ENCODE results near the gene PARVG. TPM values are rescaled to one million over a fixed set of nuclear protein-coding genes. Genes with fewer than 3 reads are reported as not detected.

PARVG gene
- total RNA-seq, 4 donors from 2014 or later = 1.00 to 37.8 (median 20.6) TPM

DNA sequence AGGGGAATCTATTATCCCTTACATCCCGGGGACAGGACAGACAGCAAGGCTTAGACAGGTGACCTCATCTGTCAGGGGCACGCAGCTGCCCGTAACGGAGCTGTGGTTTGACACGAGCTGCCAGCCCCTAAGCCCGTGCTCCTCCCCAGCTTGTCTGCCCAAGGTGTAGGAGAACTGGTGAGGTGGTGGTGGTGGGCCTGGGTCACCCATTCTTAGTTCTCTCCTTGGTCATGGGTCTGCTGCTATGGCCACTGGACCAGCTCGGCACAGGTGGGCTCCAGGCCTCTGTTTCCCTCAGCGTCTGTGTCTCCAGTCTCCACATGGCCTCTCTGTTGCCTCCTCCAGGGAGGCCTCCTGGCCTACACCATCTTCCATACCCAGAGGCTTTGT is 5.4 kb downstream of the PARVG start:
- Histone ChIP-seq H3K4me1 (no peaks in the 10 kb centered on the region), H3K36me3 (no peaks in the 10 kb centered on the region), H3K27ac (no peak overlapping the region), H3K27me3 (no peaks in the 10 kb centered on the region), H3K9me3 (no peaks in the 10 kb centered on the region), H3K4me3 (no peak overlapping the region)
- WGBS, 2 donors (ENCODE audit: low coverage in 1 of 2) = 51% methylated on average over 2 of the region's 8 CpGs; no CpG with 5 or more reads in 1 of the 2 donors
- intact Hi-C loops (cut with DNase I; ENCODE audit: low total_unique reads) = no loop called here
- no peak for DNase-seq
- in situ Hi-C loops (cut with MboI; ENCODE audit: low pct_ligation_motif_present in 1 of 4, low pct_unique_long_range_greater_than_20kb in 1 of 4, low sequenced_read_pairs in 3 of 4) = no loop called here
- TF ChIP-seq POLR2AphosphoS5 (IDR thresholded peaks at IDR 0.05) = no peak
- TF ChIP-seq EP300 (IDR thresholded peaks at IDR 0.05; ENCODE audit: low read depth) = no peak

GRCh38 chr22:44186737-44187136 is 6.0 kb downstream of the PARVG start:
- Histone ChIP-seq H3K9me3 (no peaks in the 10 kb centered on the region), H3K4me3 (no peak overlapping the region), H3K36me3 (no peaks in the 10 kb centered on the region), H3K27ac (no peak overlapping the region), H3K27me3 (no peaks in the 10 kb centered on the region), H3K4me1 (no peaks in the 10 kb centered on the region)
- DNase-seq = no peak
- WGBS, 2 donors (ENCODE audit: low coverage in 1 of 2) = 91% methylated on average over 4 of the region's 4 CpGs; no CpG with 5 or more reads in 1 of the 2 donors
- intact Hi-C loops (cut with DNase I; ENCODE audit: low total_unique reads) = no loop called here
- no peak for TF ChIP-seq POLR2AphosphoS5 (IDR thresholded peaks at IDR 0.05)
- TF ChIP-seq POLR2A (IDR thresholded peaks at IDR 0.05) = no peak
- TF ChIP-seq EP300 (IDR thresholded peaks at IDR 0.05; ENCODE audit: low read depth) = no peak
- TF ChIP-seq CTCF (IDR thresholded peaks at IDR 0.05) = no peak
- in situ Hi-C loops (cut with MboI; ENCODE audit: low pct_ligation_motif_present in 1 of 4, low pct_unique_long_range_greater_than_20kb in 1 of 4, low sequenced_read_pairs in 3 of 4) = no loop called here

GRCh38 chr22:44187652-44188230 is 7.0 kb downstream of the PARVG start:
- Histone ChIP-seq H3K36me3 (no peaks in the 10 kb centered on the region), H3K27me3 (no peaks in the 10 kb centered on the region), H3K4me1 (peaks cover 0 to 1% (median 0%) of the 10 kb centered on the region in 4 donors), H3K9me3 (no peaks in the 10 kb centered on the region), H3K27ac (no peak overlapping the region), H3K4me3 (no peak overlapping the region)
- WGBS, 2 donors (ENCODE audit: low coverage in 1 of 2) = 91% methylated on average over 12 of the region's 12 CpGs; no CpG with 5 or more reads in 1 of the 2 donors
- in situ Hi-C loops (cut with MboI; ENCODE audit: low pct_ligation_motif_present in 1 of 4, low pct_unique_long_range_greater_than_20kb in 1 of 4, low sequenced_read_pairs in 3 of 4) (no loop called here), intact Hi-C loops (cut with DNase I; ENCODE audit: low total_unique reads) (no loop called here)
- no peak for DNase-seq
- TF ChIP-seq POLR2AphosphoS5 (IDR thresholded peaks at IDR 0.05) = no peak
- TF ChIP-seq EP300 (IDR thresholded peaks at IDR 0.05; ENCODE audit: low read depth) = no peak
- TF ChIP-seq POLR2A (IDR thresholded peaks at IDR 0.05) = no peak
- TF ChIP-seq CTCF (IDR thresholded peaks at IDR 0.05) = no peak

GRCh38 chr22:44188316-44188715 is 7.6 kb downstream of the PARVG start:
- TF ChIP-seq CTCF (IDR thresholded peaks at IDR 0.05) = no peak
- no peak for TF ChIP-seq POLR2AphosphoS5 (IDR thresholded peaks at IDR 0.05)
- no peak for TF ChIP-seq POLR2A (IDR thresholded peaks at IDR 0.05)
- no peak for TF ChIP-seq EP300 (IDR thresholded peaks at IDR 0.05; ENCODE audit: low read depth)
- Histone ChIP-seq H3K27me3 (no peaks in the 10 kb centered on the region), H3K36me3 (no peaks in the 10 kb centered on the region), H3K4me1 (peaks cover 0 to 3% (median 0%) of the 10 kb centered on the region in 4 donors), H3K9me3 (no peaks in the 10 kb centered on the region), H3K4me3 (no peak overlapping the region), H3K27ac (no peak overlapping the region)
- WGBS, 2 donors (ENCODE audit: low coverage in 1 of 2) = 88% methylated on average over 8 of the region's 8 CpGs; no CpG with 5 or more reads in 1 of the 2 donors
- in situ Hi-C loops (cut with MboI; ENCODE audit: low pct_ligation_motif_present in 1 of 4, low pct_unique_long_range_greater_than_20kb in 1 of 4, low sequenced_read_pairs in 3 of 4) (no loop called here), intact Hi-C loops (cut with DNase I; ENCODE audit: low total_unique reads) (no loop called here)
- DNase-seq = no peak
